Measurements from ENCODE around the gene MAP3K5.

Gene MAP3K5

DNA sequence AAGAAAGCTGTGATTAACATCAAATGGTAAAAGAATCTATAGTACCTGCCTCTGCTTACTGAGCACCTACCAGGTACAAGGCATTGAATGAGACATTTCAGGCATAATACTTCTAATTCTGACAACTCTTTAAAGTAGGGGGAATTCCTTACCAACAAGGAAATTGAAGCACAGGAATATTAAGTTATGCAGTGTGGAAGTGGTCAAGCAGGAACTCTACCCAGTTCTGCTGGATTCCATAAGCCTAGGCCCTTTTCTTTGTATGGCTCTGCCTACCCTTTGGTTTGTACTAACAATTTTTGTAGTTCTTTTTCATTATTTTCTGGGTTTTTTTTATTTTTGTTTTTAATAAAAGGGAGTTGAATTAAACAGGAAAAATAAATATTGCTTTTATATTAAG is 114.5 kb downstream of the MAP3K5 start:
- DNase-seq (ENCODE audit: extremely low read depth, low read depth), result no peak
- TF ChIP-seq, protein P1, sequence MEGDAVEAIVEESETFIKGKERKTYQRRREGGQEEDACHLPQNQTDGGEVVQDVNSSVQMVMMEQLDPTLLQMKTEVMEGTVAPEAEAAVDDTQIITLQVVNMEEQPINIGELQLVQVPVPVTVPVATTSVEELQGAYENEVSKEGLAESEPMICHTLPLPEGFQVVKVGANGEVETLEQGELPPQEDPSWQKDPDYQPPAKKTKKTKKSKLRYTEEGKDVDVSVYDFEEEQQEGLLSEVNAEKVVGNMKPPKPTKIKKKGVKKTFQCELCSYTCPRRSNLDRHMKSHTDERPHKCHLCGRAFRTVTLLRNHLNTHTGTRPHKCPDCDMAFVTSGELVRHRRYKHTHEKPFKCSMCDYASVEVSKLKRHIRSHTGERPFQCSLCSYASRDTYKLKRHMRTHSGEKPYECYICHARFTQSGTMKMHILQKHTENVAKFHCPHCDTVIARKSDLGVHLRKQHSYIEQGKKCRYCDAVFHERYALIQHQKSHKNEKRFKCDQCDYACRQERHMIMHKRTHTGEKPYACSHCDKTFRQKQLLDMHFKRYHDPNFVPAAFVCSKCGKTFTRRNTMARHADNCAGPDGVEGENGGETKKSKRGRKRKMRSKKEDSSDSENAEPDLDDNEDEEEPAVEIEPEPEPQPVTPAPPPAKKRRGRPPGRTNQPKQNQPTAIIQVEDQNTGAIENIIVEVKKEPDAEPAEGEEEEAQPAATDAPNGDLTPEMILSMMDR (IDR thresholded peaks at IDR 0.05; ENCODE audit: low read depth, low read length), result no peak

- no peak for DNase-seq (ENCODE audit: extremely low read depth, low read depth)
- TF ChIP-seq, protein P1 (IDR thresholded peaks at IDR 0.05; ENCODE audit: low read depth, low read length), result no peak
Observed at GRCh38 chr6:136677344-136677743, 114.9 kb downstream of the MAP3K5 start.

- no peak for DNase-seq (ENCODE audit: extremely low read depth, low read depth)
- TF ChIP-seq, protein P1 (IDR thresholded peaks at IDR 0.05; ENCODE audit: low read depth, low read length), result no peak
Observed at GRCh38 chr6:136676075-136676474, 116.2 kb downstream of the MAP3K5 start.

- TF ChIP-seq, protein P1 (IDR thresholded peaks at IDR 0.05; ENCODE audit: low read depth, low read length), result no peak
- no peak for DNase-seq (ENCODE audit: extremely low read depth, low read depth)
Observed at GRCh38 chr6:136673571-136673970, 118.7 kb downstream of the MAP3K5 start.

GRCh38 chr6:136672144-136672543 is 120.1 kb downstream of the MAP3K5 start:
- TF ChIP-seq, protein P1 (IDR thresholded peaks at IDR 0.05; ENCODE audit: low read depth, low read length), result no peak
- DNase-seq (ENCODE audit: extremely low read depth, low read depth), result no peak

DNA sequence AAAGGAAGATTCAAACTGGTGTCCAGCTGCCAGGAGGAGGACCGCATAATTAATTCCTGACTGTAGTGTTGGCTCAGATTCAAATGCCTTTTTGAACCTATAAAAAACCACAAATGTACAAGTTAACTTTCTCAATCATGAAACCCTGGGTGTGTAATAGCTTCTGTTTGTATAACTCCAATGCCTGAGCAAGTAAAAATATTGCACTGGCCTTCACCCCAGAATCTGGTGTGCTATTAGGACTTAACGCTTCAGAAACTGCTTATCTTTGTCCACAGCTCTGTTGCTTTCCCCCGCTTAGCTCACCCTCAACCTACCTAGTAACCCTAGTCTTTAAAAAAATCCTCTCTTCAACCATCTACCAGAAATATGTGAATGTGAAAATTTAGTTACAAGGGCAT is 123.0 kb downstream of the MAP3K5 start:
- peak; percentile 79 for DNase-seq (ENCODE audit: extremely low read depth, low read depth)
- TF ChIP-seq, protein P1 (IDR thresholded peaks at IDR 0.05; ENCODE audit: low read depth, low read length), result no peak

DNA sequence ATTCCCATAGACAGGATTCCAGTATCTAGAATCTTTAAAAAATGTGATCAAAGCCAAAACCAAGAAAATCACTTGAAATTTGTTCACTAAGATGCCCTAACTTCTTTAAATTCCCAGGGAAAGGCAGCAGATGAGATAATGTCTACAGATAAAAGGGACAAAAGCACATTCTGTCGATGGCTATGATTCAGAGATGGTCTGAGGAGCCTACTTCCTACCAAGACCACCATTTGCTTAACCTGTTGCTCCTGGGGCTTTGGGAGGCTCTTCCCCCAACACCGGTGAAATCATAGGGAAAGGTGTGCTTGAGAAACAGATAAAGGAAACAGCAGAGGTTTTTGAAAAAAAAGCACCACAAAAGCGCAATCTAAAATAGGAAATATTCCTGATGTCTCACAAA is 123.7 kb downstream of the MAP3K5 start:
- TF ChIP-seq, protein P1 (IDR thresholded peaks at IDR 0.05; ENCODE audit: low read depth, low read length), result no peak

More for the DNA sequence above, 123.7 kb downstream of the MAP3K5 start:
- no peak for DNase-seq (ENCODE audit: extremely low read depth, low read depth)
